D721Med (cell line): Measurements from ENCODE around the gene LHFPL4.

ENCODE experiments used
- DNase-seq: peaks from one replicate; pipeline ENCODE4 v3.0.0; 2011; ENCODE audit warnings: low spot score; ENCODE audit not compliant: insufficient read length
- FAIRE-seq: peaks from 2 replicates; lab custom pipeline; 2011; peaks lifted over from hg19 to GRCh38; lab: Jason Lieb, UNC
- CTCF ChIP-seq: IDR thresholded peaks from 2 replicates; pipeline ENCODE4 v1.5.1; 2012; ENCODE audit warnings: mild to moderate bottlenecking, control low read depth; ENCODE audit not compliant: insufficient read depth; ENCODE audit errors: missing control alignments

LHFPL4 gene

DNA sequence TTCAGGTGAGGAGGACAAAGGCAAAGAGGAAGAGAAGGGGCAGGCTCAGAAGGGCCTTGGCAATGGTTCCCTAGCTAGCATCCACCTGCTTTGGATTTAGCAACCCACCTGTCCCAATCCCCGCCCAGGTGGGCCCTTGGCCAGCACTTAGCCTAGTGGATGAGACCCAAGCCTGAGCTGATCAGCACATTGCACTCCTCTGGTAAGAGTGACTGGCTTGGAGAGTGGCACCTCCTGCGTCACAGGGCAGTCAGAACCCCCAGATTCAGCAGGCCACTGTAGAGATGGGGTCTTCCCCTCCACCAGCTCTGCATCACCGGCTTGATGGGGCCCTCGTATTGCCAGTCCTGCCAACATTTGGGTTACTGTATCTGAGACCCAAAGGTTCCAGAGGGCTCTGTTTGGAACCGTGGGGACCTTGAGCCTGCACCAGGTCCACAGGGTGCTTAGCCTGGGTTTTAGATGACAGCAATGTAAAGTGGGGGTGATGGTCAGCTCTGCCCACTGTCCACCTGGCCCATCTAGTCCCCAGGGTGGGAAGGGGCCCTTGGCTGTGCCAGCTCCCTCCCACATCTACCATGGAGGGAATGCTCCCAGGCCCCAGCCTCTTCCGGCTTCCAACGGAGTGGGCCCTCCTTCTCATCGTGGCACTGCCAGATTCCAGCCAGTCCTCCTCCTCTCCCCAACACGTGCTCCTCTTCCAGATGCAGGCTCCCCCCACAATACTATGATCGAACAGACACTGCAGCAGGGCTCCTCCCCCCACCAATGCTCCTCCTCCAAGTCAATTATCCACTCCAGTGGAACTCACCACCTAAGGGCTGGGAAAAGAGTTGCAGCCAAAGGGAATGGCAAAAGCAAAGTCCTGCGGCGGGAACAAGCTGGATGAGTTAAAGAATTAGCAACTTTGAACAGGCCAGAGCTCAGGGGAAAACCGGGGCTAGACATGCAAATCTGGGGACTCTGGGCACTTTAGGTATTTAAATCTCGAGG lies 45.7 kb downstream of the LHFPL4 start:
- no peak for FAIRE-seq
- DNase-seq, result no peak
- TF ChIP-seq CTCF, result no peak

DNA sequence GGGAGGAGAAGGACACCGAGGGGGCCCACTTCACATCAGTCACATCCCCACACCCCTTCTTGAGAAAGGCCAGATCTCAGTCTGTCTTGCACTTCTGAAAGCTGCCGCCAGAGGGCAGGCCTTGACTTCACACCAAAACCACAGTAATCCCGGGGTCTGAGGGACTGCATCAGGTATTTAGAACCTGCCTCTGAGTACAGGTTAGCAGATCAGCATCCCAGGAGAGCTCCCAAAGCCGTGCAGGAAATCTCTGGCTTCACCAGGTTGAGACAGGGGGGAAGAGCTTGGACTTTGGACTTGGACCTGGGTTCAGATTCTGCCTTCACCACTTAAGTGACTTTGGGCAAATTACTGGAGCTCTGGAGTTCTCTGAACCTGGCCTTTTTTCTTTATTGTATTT lies 50.3 kb downstream of the LHFPL4 start:
- peak; percentile 97 for TF ChIP-seq CTCF

GRCh38 chr3:9501226-9501625 lies 52.4 kb downstream of the LHFPL4 start:
- FAIRE-seq, result no peak

More for the DNA sequence above, 50.3 kb downstream of the LHFPL4 start:
- FAIRE-seq (no peak), DNase-seq (peak; percentile 72)

GRCh38 chr3:9500108-9501050 lies 53.2 kb downstream of the LHFPL4 start:
- FAIRE-seq, result no peak
- peak; percentile 60 for DNase-seq
- peak; percentile 53 for TF ChIP-seq CTCF

More at GRCh38 chr3:9501226-9501625, 52.4 kb downstream of the LHFPL4 start:
- no peak for TF ChIP-seq CTCF
- no peak for DNase-seq

GRCh38 chr3:9499455-9500107 lies 54.0 kb downstream of the LHFPL4 start:
- no peak for TF ChIP-seq CTCF
- DNase-seq, result no peak
- no peak for FAIRE-seq

GRCh38 chr3:9498781-9499180 lies 54.8 kb downstream of the LHFPL4 start:
- DNase-seq (no peak), FAIRE-seq (no peak)
- TF ChIP-seq CTCF, result no peak
